AG04450 (cell line): ENCODE data around the gene RGMB. TPM values are rescaled to one million over a fixed set of nuclear protein-coding genes. Genes with fewer than 3 reads are reported as not detected.

Experiments used
- CTCF ChIA-PET: fragments of 300-600, 350-600 bp; formaldehyde crosslinking; extraction: SDS; loops from one replicate; lab custom pipeline; 2022; ENCODE audit warnings: antibody characterized with exemption, inconsistent platforms; lab: Charles Lee
- POLR2A ChIA-PET: fragments of 350-600 bp; formaldehyde crosslinking; extraction: SDS; loops from one replicate; lab custom pipeline; 2021; ENCODE audit warnings: antibody characterized with exemption, inconsistent platforms; lab: Yijun Ruan, JAX
- DNase-seq: peaks from one replicate; pipeline ENCODE4 v3.0.0-alpha.2; 2011; ENCODE audit warnings: low read depth, low spot score
- H3K27ac ChIP-seq: one replicate; pipeline ENCODE4 v1.5.1; 2012; ENCODE audit warnings: low read depth, low read length, control low read depth
- H3K27me3 ChIP-seq: one replicate; pipeline ENCODE4 v1.6.0; 2012; ENCODE audit warnings: low read length; ENCODE audit not compliant: control insufficient read depth, insufficient read depth
- H3K4me3 ChIP-seq: 2 replicates; pipeline ENCODE4 v1.5.1; 2011; ENCODE audit warnings: mild to moderate bottlenecking, low read depth, low read length, control low read depth
- H3K9me3 ChIP-seq: 2 replicates; pipeline ENCODE4 v1.5.1; 2012; ENCODE audit warnings: low read length; ENCODE audit not compliant: control insufficient read depth, insufficient read depth
- polyA plus RNA-seq: library from polyadenylated mRNA; depleted of rRNA; stranded (reverse); fragments of >200 nt; gene quantifications from 2 replicates; pipeline ENCODE4 v1.2.3, GENCODE V29; 2011
- TF ChIP-seq, protein P1 (sequence below): IDR thresholded peaks from 2 replicates; pipeline ENCODE4 v1.5.1; 2011; ENCODE audit warnings: low read depth, low read length, control low read depth, inconsistent platforms

Gene RGMB
- polyA plus RNA-seq, 1 experiment: 53.6 TPM

DNA sequence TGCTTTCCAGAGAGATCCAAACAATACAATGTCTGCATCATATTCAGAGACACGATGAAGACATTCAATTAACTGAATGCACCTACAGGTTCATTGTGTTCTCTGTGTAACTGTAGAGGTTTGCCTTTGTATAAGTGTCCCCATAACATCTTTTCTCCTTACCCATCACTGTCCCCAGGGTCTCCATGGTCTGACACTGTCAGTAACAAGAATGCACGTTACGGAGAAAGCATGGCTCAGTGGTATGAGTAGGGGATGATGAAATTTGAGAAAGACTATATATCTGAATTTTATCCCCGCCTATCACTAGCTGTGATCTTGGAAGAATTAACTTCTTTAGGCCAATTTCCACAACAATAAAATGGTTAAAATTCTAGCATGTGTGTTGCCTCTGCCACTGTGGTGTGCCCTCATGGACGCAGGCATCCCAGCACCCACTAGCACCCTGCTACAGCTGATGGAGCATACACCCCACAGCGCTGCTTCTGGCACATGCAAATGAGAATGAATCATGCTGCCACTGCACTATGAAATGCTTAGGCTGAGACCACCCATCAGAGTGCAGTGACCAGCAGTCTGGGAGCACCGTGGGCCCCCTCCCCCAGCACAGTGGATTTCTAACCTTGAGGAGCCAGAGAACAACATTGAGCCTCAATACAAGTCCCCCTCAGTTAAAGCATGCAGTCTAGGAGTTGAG lies 54.3 kb downstream of the RGMB start:
- no peak overlapping the region for H3K4me3 ChIP-seq
- TF ChIP-seq, protein P1, sequence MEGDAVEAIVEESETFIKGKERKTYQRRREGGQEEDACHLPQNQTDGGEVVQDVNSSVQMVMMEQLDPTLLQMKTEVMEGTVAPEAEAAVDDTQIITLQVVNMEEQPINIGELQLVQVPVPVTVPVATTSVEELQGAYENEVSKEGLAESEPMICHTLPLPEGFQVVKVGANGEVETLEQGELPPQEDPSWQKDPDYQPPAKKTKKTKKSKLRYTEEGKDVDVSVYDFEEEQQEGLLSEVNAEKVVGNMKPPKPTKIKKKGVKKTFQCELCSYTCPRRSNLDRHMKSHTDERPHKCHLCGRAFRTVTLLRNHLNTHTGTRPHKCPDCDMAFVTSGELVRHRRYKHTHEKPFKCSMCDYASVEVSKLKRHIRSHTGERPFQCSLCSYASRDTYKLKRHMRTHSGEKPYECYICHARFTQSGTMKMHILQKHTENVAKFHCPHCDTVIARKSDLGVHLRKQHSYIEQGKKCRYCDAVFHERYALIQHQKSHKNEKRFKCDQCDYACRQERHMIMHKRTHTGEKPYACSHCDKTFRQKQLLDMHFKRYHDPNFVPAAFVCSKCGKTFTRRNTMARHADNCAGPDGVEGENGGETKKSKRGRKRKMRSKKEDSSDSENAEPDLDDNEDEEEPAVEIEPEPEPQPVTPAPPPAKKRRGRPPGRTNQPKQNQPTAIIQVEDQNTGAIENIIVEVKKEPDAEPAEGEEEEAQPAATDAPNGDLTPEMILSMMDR: no peak
- ChIA-PET CTCF (interaction anchor here (0.9 to 1.1 kb wide), 4 partner anchors 57 to 1665 kb away, joined by 3 to 4 read pairs (median 4); no protein-coding TSS in a partner anchor), POLR2A (no interaction called here)
- H3K27ac ChIP-seq: no peak overlapping the region
- H3K9me3 ChIP-seq: no peaks in the 10 kb centered on the region
- no peak for DNase-seq
- no peaks in the 10 kb centered on the region for H3K27me3 ChIP-seq

GRCh38 chr5:98836175-98836574 lies 62.7 kb downstream of the RGMB start:
- POLR2A ChIA-PET: no interaction called here
- no peak for DNase-seq
- CTCF ChIA-PET: no interaction called here
- H3K4me3 ChIP-seq: no peak overlapping the region
- H3K9me3 ChIP-seq: no peaks in the 10 kb centered on the region; the same call in 1 of the 2 replicates
- H3K27me3 ChIP-seq: no peaks in the 10 kb centered on the region
- H3K27ac ChIP-seq: no peak overlapping the region
- TF ChIP-seq, protein P1: no peak

- ChIA-PET POLR2A (no interaction called here), CTCF (interaction anchor here (1.0 to 3.2 kb wide), 6 partner anchors 9 to 221 kb away, joined by 3 to 15 read pairs (median 6); no protein-coding TSS in a partner anchor)
- DNase-seq: no peak
- Histone ChIP-seq H3K4me3 (no peak overlapping the region), H3K9me3 (peaks cover 2% of the 10 kb centered on the region), H3K27me3 (no peaks in the 10 kb centered on the region), H3K27ac (no peak overlapping the region)
- TF ChIP-seq, protein P1: peak; percentile 34; the same call in 1 of the 2 replicates
Observed at GRCh38 chr5:98839469-98840383, 66.3 kb downstream of the RGMB start.

GRCh38 chr5:98840946-98841345 lies 67.5 kb downstream of the RGMB start:
- TF ChIP-seq, protein P1: no peak
- no peaks in the 10 kb centered on the region for H3K27me3 ChIP-seq
- ChIA-PET CTCF (interaction anchor here (1.7 to 3.2 kb wide), 3 partner anchors 10 to 220 kb away, joined by 7 to 15 read pairs (median 10); no protein-coding TSS in a partner anchor), POLR2A (no interaction called here)
- H3K27ac ChIP-seq: no peak overlapping the region
- no peak overlapping the region for H3K4me3 ChIP-seq
- DNase-seq: no peak
- peaks cover 7% of the 10 kb centered on the region for H3K9me3 ChIP-seq
